Transverse colon (tissue), 4 donors: Measurements from ENCODE around the gene DPF3. TPM values are rescaled to one million over a fixed set of nuclear protein-coding genes. Genes with fewer than 3 reads are reported as not detected.

ENCODE experiments used
- DNase-seq: peaks from one replicate; pipeline ENCODE4 v3.0.0-alpha.2; 2019
- H3K27ac ChIP-seq, 4 donors: fragments of 200-600 bp; sonication (generic); 2 replicates each; pipeline ENCODE4 v1.5.1; 2016 to 2018; ENCODE audit warnings: inconsistent platforms in 4 of 4
- H3K27me3 ChIP-seq: fragments of 200-600 bp; sonication (generic); 2 replicates; pipeline ENCODE4 v1.5.1; 2017; ENCODE audit warnings: inconsistent platforms
- H3K36me3 ChIP-seq, 4 donors: fragments of 200-600 bp; sonication (generic); 2 replicates each; pipeline ENCODE4 v1.5.1; 2017 to 2019; ENCODE audit warnings: inconsistent platforms in 4 of 4
- H3K4me1 ChIP-seq, 4 donors: fragments of 200-600 bp; sonication (generic); 2 replicates each; pipeline ENCODE4 v1.5.1; 2017 to 2020; ENCODE audit warnings: inconsistent platforms in 4 of 4
- H3K4me3 ChIP-seq, 4 donors: fragments of 200-600 bp; sonication (generic); 1 replicate in 1 of 4; 2 replicates in 3 of 4; pipeline versions ENCODE4 v1.5.1 to v1.6.1; 2017 to 2019; ENCODE audit warnings: inconsistent platforms in 4 of 4
- H3K9me3 ChIP-seq, 2 donors: fragments of 200-600 bp; sonication (generic); 2 replicates each; pipeline ENCODE4 v1.5.1; 2017 to 2019; ENCODE audit warnings: inconsistent platforms in 2 of 2
- CTCF ChIP-seq, 5 experiments: fragments of 200-600 bp in 3 of 5; fragments of 450-650 bp in 2 of 5; sonication (generic) in 3 of 5; IDR thresholded peaks; 1 replicate in 2 of 5; 2 replicates in 3 of 5; pipeline ENCODE4 v1.5.1; 2016 to 2017; ENCODE audit warnings: antibody characterized with exemption in 5 of 5, inconsistent platforms in 3 of 5, mild to moderate bottlenecking in 2 of 5, moderate library complexity in 1 of 5
- EP300 ChIP-seq: sonication (generic); formaldehyde crosslinking; IDR thresholded peaks from one replicate; pipeline ENCODE4 v1.6.1; 2017; ENCODE audit warnings: antibody characterized with exemption, low read depth
- POLR2A ChIP-seq: fragments of 450-650 bp; IDR thresholded peaks from one replicate; pipeline ENCODE4 v1.6.1; 2016; ENCODE audit warnings: antibody characterized with exemption, mild to moderate bottlenecking, moderate library complexity
- POLR2AphosphoS5 ChIP-seq, 3 donors: sonication (generic); formaldehyde crosslinking; IDR thresholded peaks; one replicate each; pipeline ENCODE4 v1.6.1; 2016; ENCODE audit warnings: antibody characterized with exemption in 3 of 3
- WGBS, 2 donors: methylation state at CpG; one replicate each; pipeline ENCODE4 v1.1.5; 2018; ENCODE audit warnings: low coverage in 1 of 2; 5-methylcytosine and 5-hydroxymethylcytosine counted together
- in situ Hi-C, 4 donors: fragments of 200-750 bp; cut with MboI; loops; one replicate each; pipeline versions ENCODE4 v1.15.0 to v1.15.1; 2017; ENCODE audit warnings: low sequenced_read_pairs in 3 of 4, low pct_ligation_motif_present in 1 of 4, low pct_unique_long_range_greater_than_20kb in 1 of 4
- intact Hi-C: fragments of 100-400 bp; cut with DNase I; formaldehyde crosslinking; loops from one replicate; pipeline ENCODE4 v1.15.1; 2023; ENCODE audit warnings: low total_unique reads
- total RNA-seq, 4 donors: library from RNA; depleted of rRNA; stranded (reverse); fragments of >200 nt; gene quantifications; one replicate each; pipeline ENCODE4 v1.1.0, GENCODE V29; 2016

The DPF3 gene
- total RNA-seq, 4 donors from 2014 or later, result 7.1 to 23.5 (median 10.9) TPM

GRCh38 chr14:72758420-72758819 is 135.5 kb downstream of the DPF3 start:
- H3K4me1 ChIP-seq, result no peaks in the 10 kb centered on the region

GRCh38 chr14:72756967-72757366 is 136.9 kb downstream of the DPF3 start:
- in situ Hi-C loops, result no loop called here

More at GRCh38 chr14:72758420-72758819, 135.5 kb downstream of the DPF3 start:
- intact Hi-C loops (no loop called here), in situ Hi-C loops (no loop called here)
- no peak overlapping the region for H3K4me3 ChIP-seq
- no peak overlapping the region for H3K27ac ChIP-seq
- H3K27me3 ChIP-seq, result no peaks in the 10 kb centered on the region
- 80 to 86% methylated on average over 3 to 5 of the region's 5 CpGs for WGBS, 2 donors
- TF ChIP-seq POLR2A, result no peak
- TF ChIP-seq POLR2AphosphoS5 (IDR thresholded peaks at IDR 0.05), result no peak
- no peak for TF ChIP-seq EP300
- TF ChIP-seq CTCF (IDR thresholded peaks at IDR 0.05), result no peak
- peaks cover 27 to 28% of the 10 kb centered on the region in 2 donors for H3K9me3 ChIP-seq
- H3K36me3 ChIP-seq, result no peaks in the 10 kb centered on the region
- no peak for DNase-seq

GRCh38 chr14:72755766-72756165 is 138.1 kb downstream of the DPF3 start:
- TF ChIP-seq EP300, result no peak
- TF ChIP-seq CTCF (IDR thresholded peaks at IDR 0.05), result no peak
- TF ChIP-seq POLR2AphosphoS5 (IDR thresholded peaks at IDR 0.05), result no peak
- no peak for TF ChIP-seq POLR2A
- 81% methylated on average over 3 of the region's 3 CpGs; no CpG with 5 or more reads in 1 of the 2 donors for WGBS, 2 donors
- Histone ChIP-seq H3K27ac (no peak overlapping the region), H3K36me3 (no peaks in the 10 kb centered on the region), H3K4me1 (no peaks in the 10 kb centered on the region), H3K27me3 (no peaks in the 10 kb centered on the region), H3K9me3 (peaks cover 14 to 23% of the 10 kb centered on the region in 2 donors), H3K4me3 (no peak overlapping the region)
- DNase-seq, result no peak
- in situ Hi-C loops, result no loop called here
- intact Hi-C loops, result no loop called here

More at GRCh38 chr14:72756967-72757366, 136.9 kb downstream of the DPF3 start:
- Histone ChIP-seq H3K27ac (no peak overlapping the region), H3K36me3 (no peaks in the 10 kb centered on the region), H3K4me3 (no peak overlapping the region), H3K27me3 (no peaks in the 10 kb centered on the region), H3K9me3 (peaks cover 24 to 28% of the 10 kb centered on the region in 2 donors), H3K4me1 (no peaks in the 10 kb centered on the region)
- WGBS, 2 donors, result 80 to 94% methylated on average over 1 of the region's 1 CpG
- no peak for TF ChIP-seq CTCF (IDR thresholded peaks at IDR 0.05)
- TF ChIP-seq POLR2AphosphoS5 (IDR thresholded peaks at IDR 0.05), result no peak
- no peak for TF ChIP-seq POLR2A
- TF ChIP-seq EP300, result no peak
- DNase-seq, result no peak
- intact Hi-C loops, result no loop called here

GRCh38 chr14:72754949-72755348 is 139.0 kb downstream of the DPF3 start:
- DNase-seq, result no peak
- H3K4me1 ChIP-seq, result no peaks in the 10 kb centered on the region
- 92% methylated on average over 4 of the region's 4 CpGs; no CpG with 5 or more reads in 1 of the 2 donors for WGBS, 2 donors
- TF ChIP-seq EP300, result no peak
- no peak for TF ChIP-seq POLR2AphosphoS5 (IDR thresholded peaks at IDR 0.05)
- no peak for TF ChIP-seq POLR2A
- no peak for TF ChIP-seq CTCF (IDR thresholded peaks at IDR 0.05)
- intact Hi-C loops (no loop called here), in situ Hi-C loops (no loop called here)
- peaks cover 9 to 15% of the 10 kb centered on the region in 2 donors for H3K9me3 ChIP-seq
- no peak overlapping the region for H3K4me3 ChIP-seq
- H3K36me3 ChIP-seq, result no peaks in the 10 kb centered on the region
- no peaks in the 10 kb centered on the region for H3K27me3 ChIP-seq
- no peak overlapping the region for H3K27ac ChIP-seq
